Activated CD4-positive, alpha-beta memory T cell treated with anti-CD3 and anti-CD28 coated beads for 36 hours (primary cell): ENCODE measurements around the gene NIPSNAP2. TPM values are rescaled to one million over a fixed set of nuclear protein-coding genes. Genes with fewer than 3 reads are reported as not detected.
"Not testable (repeated sequence)": the region's sequence is repeated elsewhere in the genome, so short reads cannot be mapped to it uniquely, and the experiment has no call there.

ENCODE experiments used
- CTCF ChIA-PET: fragments of 350-600 bp; sonication (Branson Sonifier 250); formaldehyde crosslinking; loops from one replicate; lab custom pipeline; 2021; ENCODE audit warnings: antibody characterized with exemption, inconsistent platforms; lab: Charles Lee
- POLR2A ChIA-PET: fragments of 350-600 bp; sonication (Branson Sonifier 250); formaldehyde crosslinking; loops from one replicate; lab custom pipeline; 2021; ENCODE audit warnings: antibody characterized with exemption; lab: Charles Lee
- DNase-seq: peaks from one replicate; pipeline ENCODE4 v3.0.0-alpha.2; 2020
- H3K27ac Mint-ChIP-seq: one replicate; pipeline ENCODE4 v1.8.0; 2021; ENCODE audit warnings: mixed read lengths
- H3K27me3 Mint-ChIP-seq: one replicate; pipeline ENCODE4 v1.8.0; 2021; ENCODE audit warnings: mixed read lengths
- H3K36me3 Mint-ChIP-seq: one replicate; pipeline ENCODE4 v1.8.0; 2021; ENCODE audit warnings: mixed read lengths
- H3K4me1 Mint-ChIP-seq: one replicate; pipeline ENCODE4 v1.8.0; 2021; ENCODE audit warnings: low read depth, mixed read lengths
- H3K4me3 Mint-ChIP-seq: one replicate; pipeline ENCODE4 v1.8.0; 2021; ENCODE audit warnings: mild to moderate bottlenecking, mixed read lengths
- H3K9me3 Mint-ChIP-seq: one replicate; pipeline ENCODE4 v1.8.0; 2021; ENCODE audit warnings: mixed read lengths
- intact Hi-C: fragments of 100-400 bp; cut with micrococcal nuclease; formaldehyde crosslinking; loops from one replicate; pipeline ENCODE4 v1.15.1; 2023
- total RNA-seq, 2 experiments: library from RNA; stranded (reverse); gene quantifications; one replicate each; pipeline ENCODE4 v1.2.3, GENCODE V29; 2021

The NIPSNAP2 gene
- total RNA-seq: 10 to 100 TPM; 55.7 to 57.4 TPM

DNA sequence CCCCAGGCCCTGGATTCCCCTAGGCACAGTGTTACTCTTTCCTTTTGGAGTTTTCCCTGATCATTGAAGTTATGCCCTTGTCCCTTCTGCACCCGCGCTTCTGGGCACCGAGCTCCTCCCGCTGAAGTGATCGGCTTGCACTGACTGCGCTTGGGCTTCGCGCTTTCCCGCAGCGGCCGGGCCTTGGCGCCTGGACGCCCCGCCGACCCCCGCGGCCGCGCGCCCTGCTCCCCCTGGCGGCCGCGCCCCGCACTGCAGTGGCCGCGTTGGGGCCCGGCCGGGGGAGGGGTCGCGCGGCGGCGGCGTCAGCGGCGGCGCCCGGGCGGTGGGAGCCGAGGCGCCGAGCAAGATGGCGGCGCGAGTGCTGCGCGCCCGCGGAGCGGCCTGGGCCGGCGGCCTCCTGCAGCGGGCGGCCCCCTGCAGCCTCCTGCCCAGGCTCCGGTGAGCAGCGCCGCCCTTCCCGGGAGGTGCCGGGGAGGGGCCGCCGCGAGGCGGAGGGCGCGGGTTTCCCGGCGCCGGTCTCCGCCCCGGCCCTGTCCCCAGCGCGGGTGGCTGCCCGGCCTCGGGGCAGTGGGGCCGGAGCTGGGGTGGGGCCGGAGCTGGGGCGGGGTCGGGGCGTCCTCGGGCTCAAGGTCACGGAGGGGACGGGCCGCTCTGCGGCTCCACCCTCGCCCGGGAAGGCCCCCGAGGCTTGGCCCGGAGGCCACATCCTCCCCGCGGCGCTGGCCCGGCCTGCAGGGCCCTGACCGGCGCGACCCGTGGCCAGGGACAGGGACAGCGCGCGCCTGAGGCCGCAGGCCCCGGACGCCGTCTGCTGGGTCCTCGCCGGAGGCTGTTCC is at the start of gene NIPSNAP2:
NIPSNAP2 (plus strand) TSS at position 325 of the 839 bp plus-strand sequence; CDS start at position 350, 25 bp downstream.
- H3K4me3 Mint-ChIP-seq: peak within 1 kb of the TSS; percentile 84
- intact Hi-C loops: loop anchor here (1.0 to 2.0 kb wide), 4 partner anchors 13 to 323 kb away; partner anchors contain the start of genes CCT6A, MRPS17, PSPH and ZNF713
- no peaks in the 10 kb centered on the region for H3K9me3 Mint-ChIP-seq
- H3K36me3 Mint-ChIP-seq: peaks cover 3% of the 10 kb centered on the region
- CTCF ChIA-PET: interaction anchor here (0.6 to 2.1 kb wide), 18 partner anchors 8 to 1182 kb away, joined by 3 to 29 read pairs (median 3); partner anchors contain the start of genes CCT6A, CHCHD2 and PSPH
- POLR2A ChIA-PET: interaction anchor here (0.6 to 1.3 kb wide), 7 partner anchors 9 to 1205 kb away, joined by 3 to 4 read pairs (median 3); partner anchors contain the start of genes CCT6A and PSPH
- H3K27ac Mint-ChIP-seq: peak within 1 kb of the TSS; percentile 85
- DNase-seq: peak; percentile 67
- H3K27me3 Mint-ChIP-seq: no peaks in the 10 kb centered on the region
- peaks cover 32% of the 10 kb centered on the region for H3K4me1 Mint-ChIP-seq

- Mint-ChIP-seq H3K4me1 (peaks cover 1% of the 10 kb centered on the region), H3K27me3 (no peaks in the 10 kb centered on the region), H3K9me3 (no peaks in the 10 kb centered on the region), H3K36me3 (peaks cover 8% of the 10 kb centered on the region), H3K27ac (no peak overlapping the region), H3K4me3 (no peak overlapping the region)
- ChIA-PET CTCF (no interaction called here), POLR2A (no interaction called here)
- intact Hi-C loops: no loop called here
- no peak for DNase-seq
Measured at GRCh38 chr7:55917771-55918170, 46.6 kb upstream of the NIPSNAP2 start.

DNA sequence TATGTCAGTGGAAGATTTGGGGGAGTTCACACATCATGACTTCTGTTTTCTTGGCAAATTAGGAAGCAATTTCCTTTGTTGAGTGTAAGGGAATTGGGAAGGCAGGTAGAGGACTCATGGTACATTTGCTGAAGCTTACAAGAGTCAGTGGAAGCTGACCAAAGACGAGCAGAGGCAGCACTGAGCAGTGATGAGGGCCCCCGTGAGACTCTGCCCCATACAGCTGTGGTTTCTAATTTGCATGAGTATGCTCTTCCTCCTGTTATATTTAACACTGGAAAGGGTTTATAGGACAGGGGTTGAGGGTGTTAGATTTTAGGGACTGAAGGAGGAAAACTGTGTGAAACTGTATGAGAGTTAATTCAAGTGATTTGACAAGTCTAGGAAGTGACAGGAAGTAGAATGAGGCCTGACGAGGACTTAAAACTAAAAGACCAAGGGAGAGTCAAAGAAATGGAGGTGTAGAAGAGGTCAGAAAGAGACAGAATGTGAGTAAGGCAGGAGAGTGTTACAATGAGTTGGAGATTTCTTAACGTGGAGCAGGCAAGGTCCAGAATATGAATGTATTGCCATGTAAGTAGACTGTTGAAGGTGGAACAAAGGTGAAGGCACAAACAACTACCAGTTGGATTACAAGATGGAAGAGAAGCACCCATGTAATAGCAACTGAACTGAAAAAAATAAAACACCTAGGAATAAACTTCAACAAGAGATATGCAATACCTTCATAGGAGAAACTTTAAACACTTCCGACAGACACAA is 36.2 kb upstream of the NIPSNAP2 start:
- H3K27ac Mint-ChIP-seq: no peak overlapping the region
- H3K27me3 Mint-ChIP-seq: no peaks in the 10 kb centered on the region
- no peaks in the 10 kb centered on the region for H3K4me1 Mint-ChIP-seq
- no peaks in the 10 kb centered on the region for H3K9me3 Mint-ChIP-seq
- H3K36me3 Mint-ChIP-seq: no peaks in the 10 kb centered on the region
- POLR2A ChIA-PET: no interaction called here
- CTCF ChIA-PET: no interaction called here
- no peak for DNase-seq
- intact Hi-C loops: no loop called here
- H3K4me3 Mint-ChIP-seq: no peak overlapping the region

DNA sequence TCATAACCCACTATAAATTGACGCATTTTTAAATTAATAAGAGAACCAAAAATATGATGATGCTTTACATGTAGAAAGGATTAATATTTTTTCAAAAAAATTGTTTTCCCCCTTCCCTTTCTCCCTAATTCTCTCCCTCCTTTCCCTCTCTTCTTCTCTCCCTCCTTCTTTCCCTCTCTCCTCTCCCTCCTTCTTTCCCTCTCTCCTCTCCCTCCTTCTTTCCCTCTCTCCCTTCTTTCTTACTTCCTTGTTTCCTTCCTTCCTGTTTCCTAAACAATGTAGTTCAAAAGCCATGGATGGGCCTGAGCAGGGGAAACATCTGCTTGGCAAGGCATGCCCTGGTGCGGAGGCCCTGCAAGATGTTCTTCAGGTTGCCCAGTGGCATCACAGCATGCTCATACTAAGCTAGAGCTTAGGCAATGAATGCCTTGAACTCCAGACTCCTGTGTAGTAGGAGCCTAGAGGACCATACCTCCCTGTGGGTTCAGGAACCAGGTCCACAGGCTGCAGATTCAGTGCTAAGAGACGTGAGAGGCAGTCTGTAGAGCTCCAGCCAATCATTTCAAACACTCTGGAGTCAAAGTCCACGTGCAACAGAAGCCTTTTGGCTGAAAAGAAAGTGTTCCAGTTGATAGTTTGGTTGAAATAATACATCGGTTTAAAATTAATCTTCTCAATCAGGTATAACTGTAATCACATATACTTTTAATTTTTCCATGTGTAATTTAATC is 32.8 kb upstream of the NIPSNAP2 start:
- ChIA-PET CTCF (no interaction called here), POLR2A (no interaction called here)
- H3K36me3 Mint-ChIP-seq: peaks cover 8% of the 10 kb centered on the region
- no peaks in the 10 kb centered on the region for H3K4me1 Mint-ChIP-seq
- intact Hi-C loops: no loop called here
- no peak overlapping the region for H3K4me3 Mint-ChIP-seq
- peaks cover 10% of the 10 kb centered on the region for H3K9me3 Mint-ChIP-seq
- no peak overlapping the region for H3K27ac Mint-ChIP-seq
- no peaks in the 10 kb centered on the region for H3K27me3 Mint-ChIP-seq
- no peak for DNase-seq

GRCh38 chr7:55939514-55940123 is 24.8 kb upstream of the NIPSNAP2 start:
- Mint-ChIP-seq H3K9me3 (peaks cover 49% of the 10 kb centered on the region), H3K27ac (no peak overlapping the region), H3K4me1 (no peaks in the 10 kb centered on the region), H3K36me3 (peaks cover 31% of the 10 kb centered on the region), H3K4me3 (no peak overlapping the region), H3K27me3 (no peaks in the 10 kb centered on the region)
- DNase-seq: no peak
- CTCF ChIA-PET: no interaction called here
- POLR2A ChIA-PET: no interaction called here
- intact Hi-C loops: no loop called here

- no peak overlapping the region for H3K27ac Mint-ChIP-seq
- no peak overlapping the region for H3K4me3 Mint-ChIP-seq
- peaks cover 5% of the 10 kb centered on the region for H3K36me3 Mint-ChIP-seq
- peaks cover 14% of the 10 kb centered on the region for H3K9me3 Mint-ChIP-seq
- peaks cover under 1% of the 10 kb centered on the region for H3K4me1 Mint-ChIP-seq
- intact Hi-C loops: no loop called here
- no peak for DNase-seq
- ChIA-PET CTCF (no interaction called here), POLR2A (no interaction called here)
- peaks cover 3% of the 10 kb centered on the region for H3K27me3 Mint-ChIP-seq
Measured at GRCh38 chr7:55946545-55946944, 17.8 kb upstream of the NIPSNAP2 start.

DNA sequence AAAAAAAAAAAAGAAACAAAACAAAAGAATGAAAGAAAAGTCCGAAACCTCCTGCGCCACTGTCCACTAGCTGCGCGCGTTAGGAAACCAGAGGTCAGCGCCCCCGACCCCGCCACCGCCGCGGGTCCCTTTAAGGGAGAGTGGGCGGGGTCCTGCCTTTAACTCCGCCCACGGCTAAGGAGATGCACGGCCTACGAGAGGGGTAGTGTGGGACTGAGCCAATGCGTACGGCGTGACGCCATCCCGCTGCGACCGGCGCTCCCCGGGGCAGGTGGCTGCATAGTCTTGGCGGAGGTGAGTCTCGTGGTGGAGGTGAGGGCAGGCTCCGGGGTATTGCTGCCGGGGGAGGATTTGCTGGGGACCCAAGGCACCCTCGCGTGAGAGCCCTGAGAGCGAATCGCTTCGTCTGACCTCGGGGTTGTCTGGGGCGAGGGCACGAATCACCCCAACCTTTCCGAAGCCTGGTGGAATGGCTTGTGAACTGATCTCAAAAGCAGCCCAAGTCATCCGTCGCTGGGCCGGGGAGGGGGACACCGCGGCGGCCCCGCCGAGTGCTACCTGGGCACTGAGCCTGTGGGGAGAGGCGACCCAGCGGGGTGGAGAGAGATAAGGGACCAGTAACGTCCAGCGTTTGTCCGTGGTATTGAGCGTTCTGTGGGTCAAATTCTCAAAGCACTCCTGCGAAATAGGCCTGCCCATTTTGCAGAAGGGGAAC is 12.6 kb upstream of the NIPSNAP2 start, which contains the start of gene MRPS17:
MRPS17 (plus strand) TSS at position 241 of the 715 bp plus-strand sequence. CDS start 1,319 bp downstream, outside the sequence.
- peak within 1 kb of the TSS; percentile 85 for H3K27ac Mint-ChIP-seq
- peaks cover 3% of the 10 kb centered on the region for H3K27me3 Mint-ChIP-seq
- peak within 1 kb of the TSS; percentile 86 for H3K4me3 Mint-ChIP-seq
- H3K4me1 Mint-ChIP-seq: peaks cover 20% of the 10 kb centered on the region
- peak; percentile 96 for DNase-seq
- ChIA-PET CTCF (interaction anchor here (1.3 kb wide), 1 partner anchor 310 kb away, joined by 3 read pairs; no protein-coding TSS in a partner anchor), POLR2A (no interaction called here)
- intact Hi-C loops: loop anchor here (1.0 to 10.0 kb wide), 5 partner anchors 13 to 1197 kb away; partner anchors contain the start of genes CHCHD2, NIPSNAP2, SEC61G and ZNF713
- H3K36me3 Mint-ChIP-seq: peaks cover 14% of the 10 kb centered on the region
- no peaks in the 10 kb centered on the region for H3K9me3 Mint-ChIP-seq

DNA sequence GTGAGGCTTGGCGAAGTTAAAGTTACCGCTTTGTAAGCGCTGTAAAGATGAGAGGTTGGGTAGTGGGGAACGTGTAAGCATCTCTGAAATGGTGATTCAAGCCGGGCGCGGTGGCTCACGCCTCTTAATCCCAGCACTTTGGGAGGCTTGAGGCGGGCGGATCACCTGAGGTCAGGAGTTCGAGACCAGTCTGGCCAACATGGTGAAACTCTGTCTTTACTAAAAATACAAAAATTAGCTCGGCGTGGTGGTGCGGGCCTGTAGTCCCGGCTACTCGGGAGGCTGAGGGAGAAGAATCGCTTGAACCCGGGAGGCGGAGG is 12.1 kb upstream of the NIPSNAP2 start:
- CTCF ChIA-PET, H3K9me3 Mint-ChIP-seq, POLR2A ChIA-PET, H3K27me3 Mint-ChIP-seq: not testable (repeated sequence)
- Mint-ChIP-seq H3K4me1 (peaks cover 20% of the 10 kb centered on the region), H3K4me3 (peak overlapping the region; percentile 86), H3K27ac (peak overlapping the region; percentile 85), H3K36me3 (peaks cover 15% of the 10 kb centered on the region)
- DNase-seq: peak; percentile 17
- intact Hi-C loops: loop anchor here (10.0 kb wide), 1 partner anchor 1198 kb away; the partner anchor contains the start of gene SEC61G

DNA sequence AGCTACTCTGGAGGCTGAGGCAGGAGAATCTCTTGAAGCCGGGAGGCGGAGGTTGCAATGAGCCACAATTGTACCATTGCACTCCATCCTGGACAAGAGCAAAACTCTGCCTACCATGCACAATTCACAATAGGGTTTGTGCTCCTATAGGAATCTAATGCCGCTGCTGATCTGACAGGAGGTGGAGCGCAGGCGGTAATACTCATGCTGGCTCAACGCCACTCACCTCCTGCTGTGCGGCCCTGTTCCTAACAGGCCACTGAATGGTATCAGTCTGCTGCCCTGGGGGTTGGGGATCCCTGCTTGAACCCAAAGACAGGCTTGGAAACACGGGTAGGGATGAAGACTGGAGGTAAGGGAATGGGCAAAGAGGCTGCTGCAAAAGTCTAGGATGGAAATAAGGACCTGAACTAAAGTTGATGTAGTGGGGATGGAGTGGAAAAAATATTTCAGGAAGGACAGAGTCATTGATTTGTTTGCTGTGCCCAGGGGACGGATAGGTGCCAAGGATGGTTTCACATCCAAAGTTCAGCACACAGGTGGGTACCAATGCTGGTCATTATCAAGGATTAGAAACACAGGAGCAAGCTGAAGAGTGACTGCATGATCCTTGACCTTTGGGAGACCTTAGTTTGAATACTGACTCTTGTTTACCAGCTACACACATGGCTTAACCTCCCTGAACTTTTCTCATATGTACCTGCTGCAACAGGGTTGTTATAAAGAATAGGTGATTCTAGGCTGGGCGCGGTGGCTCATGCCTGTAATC is 10.5 kb upstream of the NIPSNAP2 start:
- Mint-ChIP-seq H3K4me3 (peak overlapping the region; percentile 38), H3K36me3 (peaks cover 20% of the 10 kb centered on the region), H3K4me1 (peaks cover 20% of the 10 kb centered on the region), H3K27me3 (peaks cover 2% of the 10 kb centered on the region), H3K9me3 (no peaks in the 10 kb centered on the region), H3K27ac (no peak overlapping the region)
- DNase-seq: no peak
- intact Hi-C loops: loop anchor here (10.0 kb wide), 1 partner anchor 1199 kb away; the partner anchor contains the start of gene SEC61G
- ChIA-PET POLR2A (no interaction called here), CTCF (interaction anchor here (0.6 to 1.9 kb wide), 2 partner anchors 11 to 153 kb away, joined by 3 to 9 read pairs; partner anchors contain the start of genes CHCHD2 and NIPSNAP2)

- POLR2A ChIA-PET: no interaction called here
- intact Hi-C loops: loop anchor here (10.0 kb wide), 1 partner anchor 1202 kb away; the partner anchor contains the start of gene SEC61G
Measured at GRCh38 chr7:55957190-55957589, 7.2 kb upstream of the NIPSNAP2 start.

More at GRCh38 chr7:55957190-55957589, 7.2 kb upstream of the NIPSNAP2 start:
- H3K9me3 Mint-ChIP-seq: no peaks in the 10 kb centered on the region
- no peak overlapping the region for H3K27ac Mint-ChIP-seq
- no peak for DNase-seq
- peaks cover 20% of the 10 kb centered on the region for H3K36me3 Mint-ChIP-seq
- CTCF ChIA-PET: no interaction called here
- H3K4me1 Mint-ChIP-seq: peaks cover 15% of the 10 kb centered on the region
- H3K4me3 Mint-ChIP-seq: no peak overlapping the region
- H3K27me3 Mint-ChIP-seq: no peaks in the 10 kb centered on the region
